Testis (tissue), 3 donors: ENCODE data around the gene SH2D6. TPM values are rescaled to one million over a fixed set of nuclear protein-coding genes. Genes with fewer than 3 reads are reported as not detected.

Experiments used
- DNase-seq: peaks from one replicate; pipeline ENCODE4 v3.0.0-alpha.2; 2019
- H3K27ac ChIP-seq, 2 donors: fragments of 200-600 bp; sonication (generic); one replicate each; pipeline ENCODE4 v1.5.1; 2019
- H3K27me3 ChIP-seq: fragments of 200-600 bp; sonication (generic); one replicate; pipeline ENCODE4 v1.5.1; 2019
- H3K36me3 ChIP-seq: fragments of 200-600 bp; sonication (generic); one replicate; pipeline ENCODE4 v1.5.1; 2017; ENCODE audit warnings: low read depth; ENCODE audit errors: missing control alignments
- H3K4me1 ChIP-seq: fragments of 200-600 bp; sonication (generic); one replicate; pipeline ENCODE4 v1.5.1; 2019
- H3K4me3 ChIP-seq, 2 donors: fragments of 200-600 bp; sonication (generic); one replicate each; pipeline ENCODE4 v1.5.1; 2017 to 2019
- H3K9me3 ChIP-seq: fragments of 200-600 bp; sonication (generic); one replicate; pipeline ENCODE4 v1.5.1; 2017
- CTCF ChIP-seq, 3 experiments: fragments of 450-650 bp in 2 of 3; fragments of 200-600 bp in 1 of 3; sonication (generic) in 1 of 3; IDR thresholded peaks; one replicate each; pipeline ENCODE4 v1.5.1; 2016 to 2019; ENCODE audit warnings: antibody characterized with exemption in 3 of 3, mild to moderate bottlenecking in 2 of 3, moderate library complexity in 1 of 3
- POLR2A ChIP-seq: fragments of 450-650 bp; IDR thresholded peaks from one replicate; pipeline ENCODE4 v1.6.1; 2017; ENCODE audit warnings: antibody characterized with exemption, mild to moderate bottlenecking, moderate library complexity
- WGBS, 2 donors: methylation state at CpG; one replicate each; pipeline ENCODE4 v1.1.5; 2018; 5-methylcytosine and 5-hydroxymethylcytosine counted together
- intact Hi-C: fragments of 100-400 bp; cut with DNase I; formaldehyde crosslinking; loops from one replicate; pipeline ENCODE4 v1.15.1; 2023; ENCODE audit warnings: low total_unique reads
- polyA plus RNA-seq: library from polyadenylated mRNA; stranded (reverse); fragments of 350-450 nt; fragmentation: Illumina TruSeq; extraction: RNeasy Lipid Tissue Mini Kit (QIAGEN cat#74804); gene quantifications from one replicate; pipeline ENCODE4 v1.2.3, GENCODE V29; 2014; ENCODE audit warnings: low read depth, low replicate concordance; ENCODE audit not compliant: insufficient read depth
- total RNA-seq, 2 donors: library from RNA; depleted of rRNA; stranded (reverse); fragments of >200 nt; gene quantifications; one replicate each; pipeline ENCODE4 v1.2.3, GENCODE V29; 2016

The SH2D6 gene
- total and polyA plus RNA-seq, 3 donors from 2014 or later: 11.2 to 15.9 (median 13.6) TPM

GRCh38 chr2:85390941-85391669, 27.4 kb upstream of the SH2D6 start:
- Histone ChIP-seq H3K27me3 (no peaks in the 10 kb centered on the region), H3K4me1 (peaks cover under 1% of the 10 kb centered on the region), H3K27ac (no peak overlapping the region), H3K9me3 (no peaks in the 10 kb centered on the region), H3K4me3 (no peak overlapping the region), H3K36me3 (no peaks in the 10 kb centered on the region)
- intact Hi-C loops: no loop called here
- TF ChIP-seq POLR2A (no peak), CTCF (IDR thresholded peaks at IDR 0.05) (peak; percentile 15 to 40 (median 33))
- WGBS, 2 donors: 79 to 83% methylated on average over 5 to 11 of the region's 11 CpGs
- DNase-seq: peak; percentile 72

DNA sequence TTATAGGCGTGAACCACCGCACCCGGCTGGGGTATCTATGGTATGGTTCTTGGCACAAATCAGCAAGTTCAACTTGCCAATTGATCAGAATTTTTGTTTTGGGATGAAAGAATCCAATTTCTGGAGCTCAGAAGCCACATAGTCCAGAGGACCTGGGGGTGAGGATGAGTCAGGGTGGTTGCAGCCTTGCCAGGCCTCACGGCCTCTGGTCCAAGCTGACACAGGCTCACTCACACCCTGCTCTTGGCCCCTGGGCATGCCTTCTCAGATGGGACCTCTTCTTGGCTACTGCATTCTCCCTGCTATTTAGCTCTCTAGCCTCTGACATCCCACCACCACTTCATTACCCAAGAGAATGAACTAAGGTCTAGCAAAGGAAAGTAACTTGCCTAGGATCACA, 24.7 kb upstream of the SH2D6 start:
- H3K9me3 ChIP-seq: no peaks in the 10 kb centered on the region
- TF ChIP-seq POLR2A (no peak), CTCF (IDR thresholded peaks at IDR 0.05) (no peak)
- H3K4me1 ChIP-seq: peaks cover 16% of the 10 kb centered on the region
- no peaks in the 10 kb centered on the region for H3K36me3 ChIP-seq
- no peaks in the 10 kb centered on the region for H3K27me3 ChIP-seq
- DNase-seq: no peak
- intact Hi-C loops: no loop called here
- H3K27ac ChIP-seq: no peak overlapping the region
- H3K4me3 ChIP-seq: no peak overlapping the region
- WGBS, 2 donors: 92 to 97% methylated on average over 4 of the region's 4 CpGs

DNA sequence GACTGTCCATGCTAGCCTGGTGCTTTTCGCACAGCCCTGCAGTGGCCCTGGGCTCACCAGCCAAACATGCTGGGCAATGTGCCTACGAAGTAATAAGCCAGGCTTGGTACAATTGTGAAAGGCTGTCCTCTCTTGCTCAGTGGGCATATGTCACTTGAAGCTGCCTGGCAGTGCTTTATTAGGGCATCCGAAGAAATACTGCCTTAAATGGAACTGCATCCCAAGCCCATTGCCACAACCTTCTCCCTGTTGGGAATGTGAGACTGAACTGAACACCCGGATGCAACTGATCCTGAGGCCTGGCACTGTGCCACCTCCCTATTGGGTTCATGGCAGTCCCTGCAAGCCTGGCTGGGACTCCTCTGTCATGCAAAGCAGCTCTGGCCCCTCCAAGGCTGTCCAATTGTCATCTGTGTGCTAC, 24.2 kb upstream of the SH2D6 start:
- no peak for DNase-seq
- H3K27ac ChIP-seq: no peak overlapping the region

GRCh38 chr2:85394976-85395375, 23.5 kb upstream of the SH2D6 start:
- WGBS, 2 donors: 63 to 81% methylated on average over 6 of the region's 6 CpGs
- Histone ChIP-seq H3K4me1 (peaks cover 16% of the 10 kb centered on the region), H3K9me3 (no peaks in the 10 kb centered on the region), H3K27ac (no peak overlapping the region), H3K36me3 (no peaks in the 10 kb centered on the region), H3K27me3 (no peaks in the 10 kb centered on the region), H3K4me3 (no peak overlapping the region)
- no peak for TF ChIP-seq CTCF (IDR thresholded peaks at IDR 0.05)
- no peak for TF ChIP-seq POLR2A
- intact Hi-C loops: no loop called here
- DNase-seq: no peak

More for the DNA sequence above, 24.2 kb upstream of the SH2D6 start:
- Histone ChIP-seq H3K4me3 (no peak overlapping the region), H3K36me3 (no peaks in the 10 kb centered on the region), H3K9me3 (no peaks in the 10 kb centered on the region), H3K4me1 (peaks cover 16% of the 10 kb centered on the region), H3K27me3 (no peaks in the 10 kb centered on the region)
- intact Hi-C loops: no loop called here
- WGBS, 2 donors: 85 to 90% methylated on average over 4 of the region's 4 CpGs
- no peak for TF ChIP-seq CTCF (IDR thresholded peaks at IDR 0.05)
- no peak for TF ChIP-seq POLR2A
